ENCODE results near the gene LIMS1. TPM values are rescaled to one million over a fixed set of nuclear protein-coding genes. Genes with fewer than 3 reads are reported as not detected.

LIMS1 gene
- total and polyA plus RNA-seq, 2 of the 13 experiments (the other 11 are each of a cell fraction or from before 2014, with no cell fraction given), result 38.3 to 49.6 TPM

DNA sequence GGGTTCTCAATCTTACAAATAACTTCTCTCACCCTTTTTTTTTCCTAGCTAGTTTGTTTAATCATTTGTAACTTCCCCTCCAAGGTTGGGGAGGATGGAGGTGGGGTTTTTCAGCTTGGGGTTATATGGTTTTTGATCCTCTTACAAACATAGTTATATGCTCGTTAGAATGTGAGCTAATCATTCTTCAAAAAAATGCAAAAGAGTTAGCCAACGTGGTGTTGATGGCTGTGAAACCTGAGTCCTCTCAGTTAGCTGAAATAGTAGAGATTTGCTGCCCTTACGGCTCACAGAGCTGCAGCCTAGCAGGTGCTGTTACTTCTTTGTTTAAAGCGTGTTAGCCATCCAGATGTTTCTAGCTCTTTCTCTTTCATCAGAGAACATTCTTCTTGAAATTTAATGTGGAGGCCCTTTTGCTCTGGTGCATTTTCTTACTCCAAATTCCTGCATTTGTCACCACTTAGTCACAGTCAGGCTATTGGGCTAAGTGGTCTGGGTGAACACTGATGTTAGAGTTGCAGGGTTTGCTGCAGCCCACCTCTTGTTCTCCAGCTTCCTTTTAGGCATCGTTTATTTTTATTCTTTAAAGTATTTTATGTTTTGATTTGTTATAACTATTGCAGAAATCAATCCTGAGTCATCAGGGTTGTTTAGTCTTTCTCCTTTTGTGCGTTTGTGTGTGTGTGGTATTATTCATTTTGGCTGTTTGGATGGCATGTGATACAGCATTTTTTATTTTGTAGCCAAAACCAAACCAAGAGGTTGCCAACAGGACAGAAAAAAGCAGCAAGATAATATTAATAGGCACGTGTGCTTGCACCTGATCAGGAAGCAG lies 41.1 kb downstream of the LIMS1 start:
- intact Hi-C loops (cut with micrococcal nuclease; ENCODE audit: unreplicated experiment) (no loop called here), in situ Hi-C loops (cut with HindIII; ENCODE audit: extremely low pct_ligation_motif_present, low pct_unique_long_range_greater_than_20kb) (loop anchor here (25.0 kb wide), 1 partner anchor 363 kb away; no protein-coding TSS in a partner anchor)
- no peak overlapping the region for H2AFZ ChIP-seq (ENCODE audit: low read length)
- H3K36me3 ChIP-seq (replicated peaks in 1 of 2; ENCODE audit: control insufficient read depth in 1 of 2, insufficient read depth in 2 of 2, low read length in 2 of 2), result no peaks in the 10 kb centered on the region
- 85% methylated on average over 7 of the region's 7 CpGs for WGBS (ENCODE audit: low lambda C conversion rate)
- H3K27me3 ChIP-seq (ENCODE audit: control insufficient read depth in 1 of 2, insufficient read depth in 2 of 2, low read length in 2 of 2), result no peaks in the 10 kb centered on the region
- no TSS peak for BruUV-seq (replicated peaks)
- no peak overlapping the region for H3K4me2 ChIP-seq (ENCODE audit: low read depth, low read length)
- H4K20me1 ChIP-seq (ENCODE audit: insufficient read depth, low read length), result 0 out of 2 replicates have a peak, but pooled peaks cover 5% of the 10 kb centered on the region
- no peak overlapping the region for H3K27ac ChIP-seq (ENCODE audit: extremely low read length, insufficient read depth, low read length)
- no peak overlapping the region for H3K9ac ChIP-seq (ENCODE audit: insufficient read depth, low read depth, low read length)
- FAIRE-seq, result no peak
- peaks cover 75% of the 10 kb centered on the region for H3K79me2 ChIP-seq (ENCODE audit: insufficient read depth, low read length)
- DNase-seq (ENCODE audit: low spot score), result no peak
- H3K9me3 ChIP-seq (ENCODE audit: low read length), result no peaks in the 10 kb centered on the region
- ATAC-seq, result no peak
- ChIA-PET CTCF (ENCODE audit: low intra/inter-chr PET ratio, low total read pairs) (no interaction called here), POLR2A (interaction anchor here (1.2 to 1.7 kb wide), 3 partner anchors 40 to 127 kb away, joined by 4 to 6 read pairs (median 5); partner anchors contain the start of genes GCC2 and LIMS1)
- H3K4me3 ChIP-seq (replicated peaks in 1 of 3; ENCODE audit: insufficient read depth in 1 of 3, low read depth in 2 of 3, low read length in 3 of 3), result no peak overlapping the region
- peaks cover 62% of the 10 kb centered on the region for H3K4me1 ChIP-seq (ENCODE audit: insufficient read depth, low read length)
- TF ChIP-seq, protein P1, sequence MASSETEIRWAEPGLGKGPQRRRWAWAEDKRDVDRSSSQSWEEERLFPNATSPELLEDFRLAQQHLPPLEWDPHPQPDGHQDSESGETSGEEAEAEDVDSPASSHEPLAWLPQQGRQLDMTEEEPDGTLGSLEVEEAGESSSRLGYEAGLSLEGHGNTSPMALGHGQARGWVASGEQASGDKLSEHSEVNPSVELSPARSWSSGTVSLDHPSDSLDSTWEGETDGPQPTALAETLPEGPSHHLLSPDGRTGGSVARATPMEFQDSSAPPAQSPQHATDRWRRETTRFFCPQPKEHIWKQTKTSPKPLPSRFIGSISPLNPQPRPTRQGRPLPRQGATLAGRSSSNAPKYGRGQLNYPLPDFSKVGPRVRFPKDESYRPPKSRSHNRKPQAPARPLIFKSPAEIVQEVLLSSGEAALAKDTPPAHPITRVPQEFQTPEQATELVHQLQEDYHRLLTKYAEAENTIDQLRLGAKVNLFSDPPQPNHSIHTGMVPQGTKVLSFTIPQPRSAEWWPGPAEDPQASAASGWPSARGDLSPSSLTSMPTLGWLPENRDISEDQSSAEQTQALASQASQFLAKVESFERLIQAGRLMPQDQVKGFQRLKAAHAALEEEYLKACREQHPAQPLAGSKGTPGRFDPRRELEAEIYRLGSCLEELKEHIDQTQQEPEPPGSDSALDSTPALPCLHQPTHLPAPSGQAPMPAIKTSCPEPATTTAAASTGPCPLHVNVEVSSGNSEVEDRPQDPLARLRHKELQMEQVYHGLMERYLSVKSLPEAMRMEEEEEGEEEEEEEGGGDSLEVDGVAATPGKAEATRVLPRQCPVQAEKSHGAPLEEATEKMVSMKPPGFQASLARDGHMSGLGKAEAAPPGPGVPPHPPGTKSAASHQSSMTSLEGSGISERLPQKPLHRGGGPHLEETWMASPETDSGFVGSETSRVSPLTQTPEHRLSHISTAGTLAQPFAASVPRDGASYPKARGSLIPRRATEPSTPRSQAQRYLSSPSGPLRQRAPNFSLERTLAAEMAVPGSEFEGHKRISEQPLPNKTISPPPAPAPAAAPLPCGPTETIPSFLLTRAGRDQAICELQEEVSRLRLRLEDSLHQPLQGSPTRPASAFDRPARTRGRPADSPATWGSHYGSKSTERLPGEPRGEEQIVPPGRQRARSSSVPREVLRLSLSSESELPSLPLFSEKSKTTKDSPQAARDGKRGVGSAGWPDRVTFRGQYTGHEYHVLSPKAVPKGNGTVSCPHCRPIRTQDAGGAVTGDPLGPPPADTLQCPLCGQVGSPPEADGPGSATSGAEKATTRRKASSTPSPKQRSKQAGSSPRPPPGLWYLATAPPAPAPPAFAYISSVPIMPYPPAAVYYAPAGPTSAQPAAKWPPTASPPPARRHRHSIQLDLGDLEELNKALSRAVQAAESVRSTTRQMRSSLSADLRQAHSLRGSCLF (CRISPR knock-in tag; IDR thresholded peaks at IDR 0.05; ENCODE audit: borderline replicate concordance), result no peak
- TF ChIP-seq SIX1 (CRISPR knock-in tag; IDR thresholded peaks at IDR 0.05; ENCODE audit: borderline replicate concordance), result no peak
- no peak for TF ChIP-seq ZNF121 (CRISPR knock-in tag; IDR thresholded peaks at IDR 0.05)
- no peak for TF ChIP-seq ZNF724P (CRISPR knock-in tag; IDR thresholded peaks at IDR 0.05; ENCODE audit: borderline replicate concordance)
- no peak for TF ChIP-seq IKZF4 (CRISPR knock-in tag; IDR thresholded peaks at IDR 0.05; ENCODE audit: borderline replicate concordance, low read depth, not compliant biosample characterization)
- TF ChIP-seq MZF1 (CRISPR knock-in tag; IDR thresholded peaks at IDR 0.05; ENCODE audit: borderline replicate concordance), result no peak
- no peak for TF ChIP-seq BRCA1 (CRISPR knock-in tag; IDR thresholded peaks at IDR 0.05)
- TF ChIP-seq ZNF124 (CRISPR knock-in tag; IDR thresholded peaks at IDR 0.05), result no peak
- no peak for TF ChIP-seq BRD4 (CRISPR knock-in tag; IDR thresholded peaks at IDR 0.05)
- TF ChIP-seq ZNF773 (CRISPR knock-in tag; IDR thresholded peaks at IDR 0.05; ENCODE audit: borderline replicate concordance), result no peak
- TF ChIP-seq FIP1L1 (IDR thresholded peaks at IDR 0.05; ENCODE audit: borderline replicate concordance, insufficient read depth, low read depth, low read length), result no peak
- TF ChIP-seq ZNF558 (CRISPR knock-in tag; IDR thresholded peaks at IDR 0.05; ENCODE audit: borderline replicate concordance), result no peak
- TF ChIP-seq ZNF770 (CRISPR knock-in tag; IDR thresholded peaks at IDR 0.05), result no peak
- no peak for TF ChIP-seq KAT8 (CRISPR knock-in tag; IDR thresholded peaks at IDR 0.05)
- TF ChIP-seq ZNF235 (CRISPR knock-in tag; IDR thresholded peaks at IDR 0.05; ENCODE audit: borderline replicate concordance), result no peak
- no peak for TF ChIP-seq ZFP37 (CRISPR knock-in tag; IDR thresholded peaks at IDR 0.05; ENCODE audit: borderline replicate concordance)
- TF ChIP-seq ZNF670 (CRISPR knock-in tag; IDR thresholded peaks at IDR 0.05; ENCODE audit: borderline replicate concordance), result no peak
- TF ChIP-seq RNF2 (conservative IDR thresholded peaks at IDR 0.05; ENCODE audit: low read depth), result no peak
